ENCODE data around the gene BMPR1B. TPM values are rescaled to one million over a fixed set of nuclear protein-coding genes. Genes with fewer than 3 reads are reported as not detected.

The BMPR1B gene
- total and polyA plus RNA-seq, 9 donors = 4.9 to 35.7 (median 13.3) TPM

DNA sequence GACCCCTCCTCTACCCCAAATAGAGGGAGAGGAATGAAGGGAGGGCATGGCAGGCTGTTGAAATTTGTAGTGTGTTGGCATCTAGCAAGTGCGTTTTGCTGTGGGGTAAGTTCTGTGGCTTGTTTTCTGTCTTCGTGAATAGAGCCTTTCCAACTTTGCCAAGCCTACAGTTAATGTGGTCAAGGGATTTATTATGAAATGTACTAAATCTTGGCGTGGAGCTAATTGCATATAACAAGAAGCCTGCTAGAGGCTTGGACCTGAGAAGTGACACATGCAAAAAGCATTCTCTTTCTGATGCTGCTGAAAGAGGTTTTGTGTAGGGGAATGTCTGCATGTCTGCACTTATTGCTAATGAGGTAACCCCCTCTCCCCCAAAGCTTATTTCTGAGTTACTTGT lies 132.2 kb downstream of the BMPR1B start:
- H3K27me3 ChIP-seq = no peaks in the 10 kb centered on the region
- 48 to 67% (median 63%) methylated on average over 3 of the region's 3 CpGs for WGBS, 3 donors
- H3K9me3 ChIP-seq = no peaks in the 10 kb centered on the region
- intact Hi-C loops (cut with DNase I) = no loop called here
- no peak overlapping the region for H3K27ac ChIP-seq
- DNase-seq = no peak
- H3K4me3 ChIP-seq = no peak overlapping the region
- no peaks in the 10 kb centered on the region for H3K36me3 ChIP-seq
- TF ChIP-seq EP300 (IDR thresholded peaks at IDR 0.05) = no peak
- peaks cover 1% of the 10 kb centered on the region for H3K4me1 ChIP-seq (ENCODE audit: insufficient read depth)

DNA sequence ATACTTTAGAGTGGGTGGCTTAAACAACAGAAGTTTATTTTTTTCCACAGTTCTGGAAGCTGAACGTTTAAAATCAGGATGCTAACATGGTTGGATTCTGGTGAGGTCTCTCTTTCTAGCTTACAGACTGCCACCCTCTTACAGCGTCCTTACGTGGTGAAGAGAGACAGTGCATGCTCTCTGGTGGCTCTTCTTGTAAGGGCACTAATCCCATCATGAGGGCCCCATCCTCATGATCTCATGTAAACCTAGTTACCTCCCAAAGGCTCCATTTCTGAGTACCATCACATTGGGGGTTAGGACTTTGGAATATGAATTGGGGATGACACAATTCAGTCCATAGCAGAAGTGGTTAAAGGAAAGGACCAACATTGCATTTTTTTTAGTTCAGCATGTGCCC lies 132.8 kb downstream of the BMPR1B start:
- TF ChIP-seq POLR2A (IDR thresholded peaks at IDR 0.05) (no peak), EP300 (IDR thresholded peaks at IDR 0.05) (no peak)
- TF ChIP-seq, protein P1, sequence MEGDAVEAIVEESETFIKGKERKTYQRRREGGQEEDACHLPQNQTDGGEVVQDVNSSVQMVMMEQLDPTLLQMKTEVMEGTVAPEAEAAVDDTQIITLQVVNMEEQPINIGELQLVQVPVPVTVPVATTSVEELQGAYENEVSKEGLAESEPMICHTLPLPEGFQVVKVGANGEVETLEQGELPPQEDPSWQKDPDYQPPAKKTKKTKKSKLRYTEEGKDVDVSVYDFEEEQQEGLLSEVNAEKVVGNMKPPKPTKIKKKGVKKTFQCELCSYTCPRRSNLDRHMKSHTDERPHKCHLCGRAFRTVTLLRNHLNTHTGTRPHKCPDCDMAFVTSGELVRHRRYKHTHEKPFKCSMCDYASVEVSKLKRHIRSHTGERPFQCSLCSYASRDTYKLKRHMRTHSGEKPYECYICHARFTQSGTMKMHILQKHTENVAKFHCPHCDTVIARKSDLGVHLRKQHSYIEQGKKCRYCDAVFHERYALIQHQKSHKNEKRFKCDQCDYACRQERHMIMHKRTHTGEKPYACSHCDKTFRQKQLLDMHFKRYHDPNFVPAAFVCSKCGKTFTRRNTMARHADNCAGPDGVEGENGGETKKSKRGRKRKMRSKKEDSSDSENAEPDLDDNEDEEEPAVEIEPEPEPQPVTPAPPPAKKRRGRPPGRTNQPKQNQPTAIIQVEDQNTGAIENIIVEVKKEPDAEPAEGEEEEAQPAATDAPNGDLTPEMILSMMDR (IDR thresholded peaks at IDR 0.05) = no peak

DNA sequence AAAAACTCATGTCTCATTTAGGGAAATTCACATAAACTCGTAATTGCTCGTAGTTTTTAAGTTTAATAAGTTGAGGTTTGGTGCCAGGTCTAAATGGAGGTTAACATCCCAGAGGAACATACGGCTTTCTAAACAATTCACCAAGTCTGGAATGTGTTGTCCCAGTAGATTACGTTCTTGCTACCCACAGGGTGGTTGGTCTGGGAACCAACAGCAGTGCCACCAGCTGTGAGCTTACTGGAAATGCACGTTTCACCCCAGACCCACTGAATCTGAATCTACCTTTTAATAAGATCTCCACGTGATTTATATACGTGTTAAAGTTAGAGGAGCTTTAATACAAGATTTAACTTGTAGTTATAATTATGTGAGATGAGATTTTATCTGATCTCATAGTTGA lies 134.3 kb downstream of the BMPR1B start:
- H3K9me3 ChIP-seq = no peaks in the 10 kb centered on the region
- H3K27me3 ChIP-seq = no peaks in the 10 kb centered on the region
- H3K4me3 ChIP-seq = no peak overlapping the region
- no peak for TF ChIP-seq POLR2A (IDR thresholded peaks at IDR 0.05)
- intact Hi-C loops (cut with DNase I) = no loop called here
- H3K27ac ChIP-seq = no peak overlapping the region
- 87 to 91% (median 90%) methylated on average over 7 of the region's 7 CpGs for WGBS, 3 donors
- no peaks in the 10 kb centered on the region for H3K36me3 ChIP-seq
- DNase-seq = no peak
- H3K4me1 ChIP-seq (ENCODE audit: insufficient read depth) = no peaks in the 10 kb centered on the region

More for the DNA sequence above, 132.8 kb downstream of the BMPR1B start:
- Histone ChIP-seq H3K4me3 (no peak overlapping the region), H3K36me3 (no peaks in the 10 kb centered on the region), H3K27me3 (no peaks in the 10 kb centered on the region), H3K9me3 (no peaks in the 10 kb centered on the region), H3K4me1 (ENCODE audit: insufficient read depth) (no peaks in the 10 kb centered on the region), H3K27ac (no peak overlapping the region)
- 93 to 97% (median 96%) methylated on average over 3 of the region's 3 CpGs for WGBS, 3 donors
- DNase-seq = no peak
- intact Hi-C loops (cut with DNase I) = no loop called here

GRCh38 chr4:94895081-94895480 lies 137.3 kb downstream of the BMPR1B start:
- H3K27ac ChIP-seq = no peak overlapping the region
- H3K4me1 ChIP-seq (ENCODE audit: insufficient read depth) = no peaks in the 10 kb centered on the region
- no peak for DNase-seq
- WGBS, 3 donors = 75 to 83% (median 77%) methylated on average over 2 of the region's 2 CpGs
- intact Hi-C loops (cut with DNase I) = no loop called here
- no peaks in the 10 kb centered on the region for H3K27me3 ChIP-seq
- TF ChIP-seq EP300 (IDR thresholded peaks at IDR 0.05) (no peak), POLR2A (IDR thresholded peaks at IDR 0.05) (no peak)
- TF ChIP-seq, protein P1 (IDR thresholded peaks at IDR 0.05) = no peak
- no peaks in the 10 kb centered on the region for H3K9me3 ChIP-seq
- H3K36me3 ChIP-seq = no peaks in the 10 kb centered on the region
- no peak overlapping the region for H3K4me3 ChIP-seq

- no peaks in the 10 kb centered on the region for H3K4me1 ChIP-seq (ENCODE audit: insufficient read depth)
- no peak overlapping the region for H3K27ac ChIP-seq
- H3K36me3 ChIP-seq = no peaks in the 10 kb centered on the region
- no peak overlapping the region for H3K4me3 ChIP-seq
- TF ChIP-seq POLR2A (IDR thresholded peaks at IDR 0.05) (no peak), EP300 (IDR thresholded peaks at IDR 0.05) (no peak)
- TF ChIP-seq, protein P1 (IDR thresholded peaks at IDR 0.05) = no peak
- intact Hi-C loops (cut with DNase I) = no loop called here
- no peaks in the 10 kb centered on the region for H3K27me3 ChIP-seq
- no peak for DNase-seq
- WGBS, 3 donors = 70 to 85% (median 78%) methylated on average over 7 of the region's 7 CpGs
- H3K9me3 ChIP-seq = no peaks in the 10 kb centered on the region
Measured at GRCh38 chr4:94897023-94897422, 139.3 kb downstream of the BMPR1B start.

DNA sequence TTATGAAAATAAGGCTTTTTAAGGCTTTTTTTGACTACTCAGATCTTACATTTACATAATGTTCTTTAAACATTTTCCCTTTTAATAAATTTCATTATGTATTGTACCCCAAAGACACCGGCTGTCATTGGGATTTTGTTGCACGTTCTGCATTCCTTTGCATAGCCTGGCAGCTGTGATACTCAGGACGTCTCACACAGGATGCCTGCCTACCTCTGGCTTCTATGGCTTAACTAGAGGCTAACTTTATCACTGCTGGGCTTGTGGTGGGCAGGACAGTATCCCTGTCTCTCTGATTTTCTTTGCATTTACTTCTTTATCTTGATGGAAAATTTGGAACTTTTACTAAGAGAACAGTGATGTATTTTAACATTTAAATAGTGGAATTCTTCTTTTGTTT lies 147.8 kb downstream of the BMPR1B start:
- Histone ChIP-seq H3K9me3 (no peaks in the 10 kb centered on the region), H3K27me3 (no peaks in the 10 kb centered on the region), H3K36me3 (no peaks in the 10 kb centered on the region), H3K27ac (no peak overlapping the region), H3K4me3 (no peak overlapping the region), H3K4me1 (ENCODE audit: insufficient read depth) (no peaks in the 10 kb centered on the region)
- intact Hi-C loops (cut with DNase I) = no loop called here
- 31 to 47% (median 34%) methylated on average over 3 of the region's 3 CpGs for WGBS, 3 donors
- no peak for DNase-seq
- TF ChIP-seq, protein P1 (IDR thresholded peaks at IDR 0.05) = no peak
- TF ChIP-seq POLR2A (IDR thresholded peaks at IDR 0.05) = no peak
- TF ChIP-seq EP300 (IDR thresholded peaks at IDR 0.05) = no peak

Data from ovary (tissue), 9 donors.